HUDEP-2 (cell line): Measurements from ENCODE around the gene CHAC2.
"Not testable (repeated sequence)": the region's sequence is repeated elsewhere in the genome, so short reads cannot be mapped to it uniquely, and the experiment has no call there.

Source experiments
- DNase-seq, 76 experiments: peaks; one replicate each; lab custom pipeline; 2025; ENCODE audit not compliant: unreplicated experiment in 76 of 76; lab: John Stamatoyannopoulos, UW

The CHAC2 gene

DNA sequence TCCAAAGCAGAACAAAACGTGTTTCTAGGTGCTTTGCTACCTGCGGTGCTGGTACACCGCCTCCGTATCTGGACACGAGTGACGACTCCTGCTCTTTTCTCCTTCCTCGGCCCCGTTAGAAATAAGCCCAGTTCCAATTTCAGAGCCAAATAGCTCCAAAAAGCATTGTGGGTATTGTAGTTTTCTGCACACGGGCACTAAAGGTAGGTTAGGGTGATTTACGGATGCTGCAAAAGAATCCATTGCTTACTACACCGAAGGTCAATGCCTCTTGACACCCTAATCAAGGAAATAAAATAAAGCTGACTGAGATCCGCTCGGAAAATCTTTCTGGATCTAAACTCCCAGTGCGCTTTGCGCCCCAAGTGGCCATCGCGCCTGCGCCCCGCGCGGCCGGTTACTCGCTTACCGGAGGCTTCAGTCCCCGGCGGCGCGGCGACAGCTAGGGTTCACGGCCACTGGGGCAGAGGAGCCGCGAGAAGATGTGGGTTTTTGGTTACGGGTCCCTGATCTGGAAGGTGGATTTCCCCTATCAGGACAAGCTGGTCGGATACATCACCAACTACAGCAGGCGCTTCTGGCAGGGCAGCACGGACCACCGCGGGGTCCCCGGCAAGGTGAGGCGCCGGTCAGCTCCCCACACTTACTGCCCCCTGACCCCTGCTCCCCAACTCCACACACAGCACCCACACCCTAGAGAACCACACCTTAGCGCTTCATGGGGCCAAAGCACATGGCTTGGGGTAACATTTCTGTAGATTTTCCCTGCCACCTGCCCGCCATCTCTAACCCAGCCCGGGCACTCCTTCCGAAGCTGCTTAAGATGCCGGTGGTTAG lies at the start of gene CHAC2:
CHAC2 (plus strand) TSS at position 400 of the 837 bp plus-strand sequence; CDS start at position 483, 83 bp downstream.
- DNase-seq = peak in 73 of 76 experiments; percentile 31 to 85 (median 71)

DNA sequence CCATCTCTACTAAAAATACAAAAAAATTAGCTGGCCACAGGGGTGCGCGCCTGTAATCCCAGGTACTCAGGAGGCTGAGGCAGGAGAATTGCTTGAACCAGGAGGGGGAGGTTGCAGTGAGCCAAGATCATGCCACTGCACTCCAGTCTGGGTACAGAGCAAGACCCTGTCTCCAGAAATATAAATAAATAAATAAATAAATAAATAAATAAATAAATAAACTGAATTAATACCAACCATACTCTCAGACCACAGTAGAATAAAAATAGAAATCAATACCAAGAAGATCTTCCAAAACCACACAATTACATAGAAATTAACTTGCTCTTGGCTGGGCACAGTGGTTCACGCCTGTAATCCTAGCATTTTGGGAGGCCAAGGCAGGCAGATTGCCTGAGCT lies 46.7 kb upstream of the CHAC2 start:
- DNase-seq = not testable (repeated sequence)

DNA sequence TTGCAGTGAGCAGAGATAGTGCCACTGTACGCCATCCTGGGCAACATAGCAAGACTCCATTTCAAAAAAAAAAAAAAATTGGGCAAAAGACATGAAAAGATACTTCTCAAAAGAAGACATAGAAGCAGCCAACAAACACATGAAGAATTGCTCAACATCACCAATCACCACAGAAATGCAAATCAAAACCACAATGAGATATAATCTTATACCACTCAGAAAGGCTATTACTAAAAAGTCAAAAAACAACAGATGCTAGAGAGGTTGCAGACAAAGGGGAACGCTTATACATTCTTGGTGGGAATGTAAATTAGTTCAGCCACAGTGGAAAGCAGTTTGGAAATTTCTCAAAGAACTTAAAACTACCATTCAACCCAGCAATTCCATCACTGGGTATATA lies 43.1 kb upstream of the CHAC2 start:
- no peak for DNase-seq

DNA sequence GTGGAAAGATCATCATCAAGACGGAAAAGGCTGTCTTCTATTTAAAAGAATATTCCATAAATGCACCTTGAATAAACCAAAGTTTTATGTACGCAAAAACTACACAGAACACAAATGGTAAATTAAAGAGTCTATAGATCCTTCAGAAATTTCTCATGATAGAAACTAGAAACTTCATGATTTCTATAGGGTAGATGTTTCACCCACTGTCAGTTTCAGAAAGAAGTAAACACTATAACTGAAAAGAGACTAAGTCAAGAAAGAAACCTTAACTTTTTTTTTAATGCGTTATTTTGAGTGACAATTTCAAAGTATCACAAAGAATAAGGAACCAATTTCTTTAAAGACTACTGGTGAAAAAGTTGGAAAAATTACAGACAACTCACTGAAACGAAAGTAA lies 41.9 kb upstream of the CHAC2 start:
- no peak for DNase-seq

DNA sequence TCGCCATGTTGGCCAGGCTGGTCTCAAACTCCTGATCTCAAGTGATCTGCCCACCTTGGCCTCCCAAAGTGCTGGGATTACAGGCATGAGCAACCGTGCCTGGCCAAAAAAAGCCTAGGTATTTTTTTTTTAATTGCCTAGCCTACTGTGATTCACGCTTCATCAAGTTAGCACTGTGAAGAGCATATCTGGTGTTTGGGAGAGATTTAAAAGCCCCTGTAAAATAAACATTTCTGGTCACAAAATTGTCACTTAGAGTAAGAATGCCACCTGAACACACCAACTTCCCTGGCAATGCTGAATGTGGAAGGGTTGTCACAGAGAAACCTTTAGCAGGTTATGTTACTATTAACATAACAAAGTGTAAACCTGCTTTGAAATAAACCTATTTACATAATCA lies 39.7 kb upstream of the CHAC2 start:
- no peak for DNase-seq

DNA sequence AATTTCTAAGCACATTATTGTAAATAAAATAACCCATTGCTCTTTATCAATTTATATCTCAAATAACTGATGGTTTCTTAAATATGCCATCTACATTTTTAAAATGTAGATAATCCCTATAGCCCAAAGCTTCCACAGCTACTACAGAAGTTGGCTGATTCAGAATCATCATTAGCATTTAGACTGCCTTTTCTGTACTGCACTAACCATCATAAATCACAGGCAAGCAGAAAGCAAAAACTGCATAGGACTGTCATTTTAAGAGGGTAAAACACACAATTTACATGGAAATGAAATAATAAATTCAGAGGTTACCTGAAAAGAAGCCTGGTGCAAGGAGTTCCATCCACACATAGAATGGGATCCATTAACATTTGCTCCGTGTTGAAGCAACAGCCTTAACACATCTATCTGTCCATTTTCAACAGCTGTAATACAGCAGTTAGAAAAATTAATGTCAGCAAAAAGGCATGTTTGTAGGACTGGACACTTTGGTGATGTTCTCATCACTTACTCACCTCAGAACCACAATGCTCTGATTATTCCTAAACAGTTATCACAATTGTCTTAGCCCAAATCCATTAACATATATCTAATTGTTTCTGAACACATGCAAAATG lies 38.4 kb upstream of the CHAC2 start:
- no peak for DNase-seq

DNA sequence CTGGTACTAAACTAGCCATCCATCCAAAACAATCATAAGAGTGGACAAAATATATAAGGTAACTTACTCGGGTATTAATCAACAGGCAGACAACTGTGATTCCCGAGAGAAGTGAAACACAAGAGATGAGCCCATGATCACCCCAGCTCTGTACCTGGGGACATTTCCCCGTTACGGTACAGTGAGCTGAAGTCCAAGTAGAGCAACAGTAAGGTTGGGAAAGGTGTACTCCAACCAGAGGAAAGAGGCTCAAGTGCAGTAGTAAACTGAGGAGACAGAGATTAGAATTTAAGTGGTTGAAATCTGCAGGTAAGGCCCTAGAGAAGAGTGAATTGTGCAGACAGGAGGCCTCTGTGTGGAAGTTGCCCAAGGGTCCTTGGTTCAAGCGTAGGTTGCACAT lies 30.5 kb upstream of the CHAC2 start:
- no peak for DNase-seq

DNA sequence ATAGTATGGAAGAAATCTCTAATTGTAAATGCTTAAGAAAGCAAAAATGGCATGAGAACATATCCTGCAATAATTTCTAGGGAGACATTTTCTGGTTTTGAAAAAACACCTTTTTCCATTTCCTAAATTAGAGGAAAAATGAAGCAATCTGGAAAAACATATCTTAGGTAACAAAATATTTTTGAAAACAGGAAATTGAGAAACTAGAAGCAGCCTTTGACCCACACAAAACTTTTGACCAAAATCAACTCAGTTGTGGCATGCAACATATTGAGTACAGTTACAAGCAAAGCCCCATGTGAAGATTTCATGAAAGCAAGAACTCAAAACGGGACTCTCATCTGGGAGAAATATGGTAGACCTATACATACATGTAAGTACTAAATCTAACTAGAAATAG lies 28.6 kb upstream of the CHAC2 start:
- DNase-seq = no peak

DNA sequence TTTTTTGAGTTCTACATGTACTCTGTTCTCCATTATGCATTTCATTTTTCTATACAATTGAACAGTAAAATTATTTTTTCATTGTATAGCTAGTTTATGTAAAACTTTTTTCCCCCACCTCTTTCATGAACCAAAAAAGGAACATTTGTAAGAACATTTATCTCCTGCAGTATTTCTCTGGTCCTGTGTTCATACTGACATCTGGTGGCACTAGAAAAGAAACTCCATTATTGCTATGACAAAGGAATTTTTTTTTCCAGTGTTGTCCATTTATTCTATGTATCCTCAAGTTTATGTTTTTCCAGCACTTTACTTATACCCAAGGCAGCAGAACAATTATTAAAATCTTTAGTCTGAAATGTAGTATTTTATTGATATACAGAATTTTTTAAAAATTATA lies 27.4 kb upstream of the CHAC2 start:
- peak in 3 of 76 experiments; percentile 1 to 6 (median 5) for DNase-seq

DNA sequence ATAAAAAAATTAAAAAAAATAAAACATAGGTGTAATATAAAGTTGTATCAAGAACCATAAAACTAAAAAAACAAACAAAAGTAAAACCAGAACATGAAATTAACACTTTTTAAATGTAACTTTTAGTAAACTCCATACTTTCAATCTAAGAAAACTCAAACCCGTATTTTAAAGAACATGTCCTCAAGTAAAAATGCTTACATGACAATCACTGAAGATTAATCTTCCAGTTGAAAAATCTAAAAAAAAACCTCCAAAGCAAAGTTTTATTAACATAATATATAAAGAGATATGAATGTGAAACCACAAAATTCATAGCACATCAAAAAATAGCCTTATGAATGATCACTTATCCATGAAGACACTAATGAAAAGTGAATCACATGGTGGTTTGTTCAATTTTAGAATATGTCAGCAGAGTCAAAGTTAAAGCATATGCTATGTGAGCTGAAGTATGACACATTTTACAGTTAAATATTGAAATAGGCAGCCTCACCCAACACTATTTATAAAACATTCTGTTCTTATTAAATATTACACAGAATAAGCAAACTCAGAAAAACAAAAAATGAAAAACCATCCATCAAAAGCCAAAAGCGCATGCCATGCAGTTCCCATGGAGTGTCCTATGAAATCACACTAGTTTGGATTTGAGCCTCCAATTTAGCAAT lies 23.1 kb upstream of the CHAC2 start:
- no peak for DNase-seq

DNA sequence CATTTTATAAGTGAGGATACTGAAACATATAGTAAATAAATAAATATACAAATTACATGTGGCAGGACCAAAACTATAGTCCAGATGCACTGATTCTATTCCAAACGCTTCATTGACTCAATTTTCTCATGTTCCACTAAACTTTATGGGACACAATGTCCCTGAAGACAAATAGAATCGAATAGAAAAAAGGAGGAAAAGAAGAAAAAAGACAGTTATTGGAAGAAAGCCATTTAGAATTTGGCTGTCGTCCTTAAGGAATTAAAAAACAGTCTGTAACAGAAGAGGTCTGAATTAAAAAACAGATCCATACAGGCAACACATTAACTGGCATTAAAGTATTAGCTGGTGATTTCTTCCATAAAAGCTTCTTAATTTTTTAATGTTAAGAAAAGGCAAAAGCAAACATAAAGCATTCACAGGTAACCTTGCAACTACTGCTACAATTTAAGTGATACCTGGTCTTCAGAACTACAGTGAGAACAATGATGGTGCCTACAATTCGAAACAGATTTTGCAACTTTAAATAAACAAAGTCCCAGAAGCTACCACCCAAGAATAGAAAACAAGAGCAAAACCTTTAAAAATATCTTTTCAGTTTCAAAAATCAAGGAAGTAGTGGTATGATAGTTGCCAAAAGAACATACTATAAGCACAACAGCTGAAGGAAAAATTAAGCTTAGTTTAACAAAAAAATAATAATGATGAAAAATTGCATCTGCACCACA lies 17.4 kb upstream of the CHAC2 start:
- no peak for DNase-seq

DNA sequence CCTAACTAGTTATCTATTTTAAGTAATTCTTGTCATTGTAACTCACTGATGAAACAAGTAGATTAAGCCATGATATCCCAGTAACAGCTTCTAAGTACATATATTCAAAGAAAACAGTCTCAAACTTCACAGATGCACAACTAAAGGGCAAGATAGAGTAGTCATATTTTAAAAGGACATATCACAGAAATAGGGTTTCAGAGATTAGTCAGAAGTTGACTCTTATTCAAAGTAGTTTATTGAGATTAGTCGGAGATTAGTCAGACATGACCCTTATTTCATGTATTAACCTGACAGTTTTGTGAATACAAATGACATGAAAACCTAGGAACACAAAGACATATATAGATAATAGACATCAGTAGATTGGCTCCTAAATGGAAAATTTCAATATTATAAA lies 15.9 kb upstream of the CHAC2 start:
- DNase-seq = no peak

DNA sequence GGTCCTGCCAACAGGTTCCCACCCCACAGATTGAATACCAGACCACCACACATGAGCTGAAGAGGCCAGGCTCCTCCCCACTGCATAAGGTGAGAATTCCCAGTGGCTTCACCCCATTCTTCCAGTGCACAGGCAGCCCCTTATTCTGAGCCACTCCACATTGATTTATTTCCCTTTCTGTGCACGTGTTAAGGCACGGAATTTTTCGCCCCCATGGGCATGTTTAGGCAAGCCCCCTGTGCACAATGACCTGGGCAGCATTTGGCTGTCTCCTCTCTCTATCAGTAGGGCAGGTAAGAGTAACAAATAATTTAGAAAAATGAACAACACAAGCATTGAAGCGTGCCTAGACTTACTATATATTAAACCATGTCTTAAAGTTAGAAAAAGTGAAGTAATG lies 15.2 kb upstream of the CHAC2 start:
- DNase-seq = no peak

DNA sequence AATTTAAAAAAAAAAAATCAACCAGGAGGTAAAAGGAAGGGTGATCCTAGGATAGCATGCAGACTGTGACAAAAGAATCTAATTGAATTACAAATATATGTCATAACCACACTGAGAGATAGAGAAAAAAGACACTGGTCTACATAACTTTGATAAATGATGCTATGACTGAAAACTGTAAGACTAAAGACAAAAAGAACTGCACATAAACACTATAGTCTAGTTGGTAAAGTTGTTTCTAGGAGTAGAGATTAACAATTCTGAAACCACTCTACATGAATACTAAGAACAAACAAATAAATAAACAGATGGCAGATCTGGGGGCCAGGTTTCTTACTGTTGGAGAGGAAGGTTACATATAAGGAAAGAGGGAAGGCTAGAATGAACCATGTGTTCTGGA lies 14.6 kb upstream of the CHAC2 start:
- no peak for DNase-seq

DNA sequence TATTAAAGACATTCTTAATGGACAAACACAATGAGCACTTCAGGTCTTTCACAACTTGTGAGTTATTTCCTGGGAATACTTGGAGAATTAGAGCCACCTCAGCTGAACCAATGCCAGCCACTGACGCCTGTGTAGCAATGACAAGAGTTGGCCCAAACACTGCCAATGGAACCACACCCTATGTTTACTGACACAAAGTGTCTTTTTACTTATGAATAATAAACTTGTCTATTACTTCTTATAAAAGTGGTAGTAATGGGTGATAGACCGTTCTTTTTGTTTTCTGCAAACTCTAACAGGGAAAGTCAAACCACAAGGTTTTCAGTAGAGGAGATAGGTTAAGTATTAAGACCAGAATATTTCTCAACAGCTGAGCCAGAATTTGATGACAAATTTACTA lies 12.5 kb upstream of the CHAC2 start:
- peak in 40 of 76 experiments; percentile 4 to 57 (median 28) for DNase-seq

DNA sequence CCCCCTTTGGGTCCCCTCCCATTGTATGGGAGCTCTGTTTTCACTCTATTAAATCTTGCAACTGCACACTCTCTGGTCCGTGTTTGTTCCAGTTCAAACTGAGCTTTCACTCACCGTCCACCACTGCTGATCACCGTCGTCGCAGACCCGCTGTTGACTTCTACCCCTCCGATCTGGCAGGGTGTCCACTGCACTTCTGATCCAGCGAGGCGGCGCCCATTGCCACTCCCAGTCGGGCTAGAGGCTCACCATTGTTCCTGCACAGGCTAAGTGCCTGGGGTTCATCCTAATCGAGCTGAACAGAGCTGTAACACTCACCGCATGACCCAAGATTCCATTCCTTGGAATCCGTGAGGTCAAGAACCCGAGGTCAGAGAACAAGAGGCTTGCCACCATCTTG lies 11.0 kb upstream of the CHAC2 start:
- DNase-seq = no peak

DNA sequence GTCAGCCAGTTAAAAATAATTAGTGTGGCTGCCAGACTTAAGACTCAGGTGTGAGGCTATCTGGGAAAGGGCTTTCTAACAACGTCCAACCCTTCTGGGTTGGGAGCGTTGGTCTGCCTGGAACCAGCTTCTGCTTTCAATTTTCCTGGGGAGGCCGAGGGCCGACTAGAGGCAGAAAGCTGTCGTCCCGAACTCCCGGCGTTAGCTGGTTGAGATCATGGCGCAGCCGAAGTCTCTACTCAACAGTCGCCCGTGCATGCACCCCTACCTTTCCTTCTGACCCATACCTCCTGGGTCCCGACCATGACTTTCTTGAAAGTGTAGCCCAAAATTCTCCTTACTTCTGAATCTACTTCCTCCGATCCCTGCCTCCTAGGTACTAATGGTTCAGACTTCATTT lies 10.4 kb upstream of the CHAC2 start:
- DNase-seq = not testable (repeated sequence)

DNA sequence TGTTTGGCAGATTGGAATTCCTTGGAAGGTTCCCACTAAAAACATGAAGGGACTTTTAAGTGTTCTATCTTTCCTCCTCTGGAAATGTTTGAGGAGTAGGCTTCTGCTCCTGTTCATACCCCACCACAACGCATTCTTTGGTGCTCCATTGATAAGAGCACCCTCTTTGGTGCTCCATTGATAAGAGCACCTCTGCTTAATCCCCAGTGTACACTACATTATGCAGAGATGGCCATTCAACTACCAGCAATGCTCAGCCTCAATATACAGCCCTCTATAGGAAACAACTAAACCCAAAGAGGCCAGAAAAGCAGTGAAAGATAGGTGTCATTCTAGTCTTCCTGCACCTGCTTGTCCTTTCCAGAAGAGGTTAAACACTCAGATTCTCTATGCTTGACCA lies 1.8 kb upstream of the CHAC2 start:
- DNase-seq = peak in 3 of 76 experiments; percentile 9 to 16 (median 12)

DNA sequence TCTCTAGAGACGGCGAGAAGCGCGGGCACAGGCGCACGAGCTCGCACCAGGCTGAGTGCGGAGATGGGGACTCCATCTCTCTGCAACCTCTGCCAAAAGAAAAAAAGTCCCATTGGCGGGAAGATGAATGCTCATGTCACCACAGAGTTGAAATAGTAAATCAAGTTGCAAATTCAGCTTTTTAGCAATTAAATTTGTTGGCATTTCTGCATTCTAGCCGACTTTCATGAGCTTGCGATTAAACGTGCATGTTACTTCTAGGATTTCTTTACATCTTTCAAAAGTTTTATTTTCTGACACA lies 588 bp downstream of the CHAC2 start:
- peak in 6 of 76 experiments; percentile 6 to 61 (median 28) for DNase-seq

DNA sequence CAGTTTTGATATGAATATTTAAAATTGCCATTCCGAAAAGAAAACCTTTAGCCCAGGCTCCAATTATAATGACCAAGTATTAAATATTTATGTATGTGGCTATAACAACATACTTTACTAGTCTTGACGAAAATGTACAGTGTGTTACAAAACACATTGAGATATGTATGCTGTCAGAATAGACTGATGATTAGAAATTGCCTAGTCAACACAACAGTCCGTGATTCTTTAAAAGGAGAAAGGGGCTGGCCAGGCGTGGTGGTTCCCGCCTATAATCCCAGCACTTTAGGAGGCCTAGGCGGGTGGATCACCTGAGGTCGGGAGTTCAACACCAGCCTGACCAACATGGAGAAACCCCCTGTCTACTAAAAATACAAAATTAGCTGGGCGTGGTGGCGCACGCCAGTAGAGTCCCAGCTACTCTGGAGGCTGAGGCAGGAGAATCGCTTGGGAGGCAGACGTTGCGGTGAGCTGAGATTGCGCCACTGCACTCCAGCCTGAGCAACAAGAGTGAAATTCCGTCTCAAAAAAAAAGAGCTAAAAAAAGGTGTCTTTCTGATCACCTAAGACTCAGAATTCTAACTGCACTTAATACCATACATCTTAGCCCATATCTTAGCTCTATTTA lies 1.8 kb downstream of the CHAC2 start:
- no peak for DNase-seq

DNA sequence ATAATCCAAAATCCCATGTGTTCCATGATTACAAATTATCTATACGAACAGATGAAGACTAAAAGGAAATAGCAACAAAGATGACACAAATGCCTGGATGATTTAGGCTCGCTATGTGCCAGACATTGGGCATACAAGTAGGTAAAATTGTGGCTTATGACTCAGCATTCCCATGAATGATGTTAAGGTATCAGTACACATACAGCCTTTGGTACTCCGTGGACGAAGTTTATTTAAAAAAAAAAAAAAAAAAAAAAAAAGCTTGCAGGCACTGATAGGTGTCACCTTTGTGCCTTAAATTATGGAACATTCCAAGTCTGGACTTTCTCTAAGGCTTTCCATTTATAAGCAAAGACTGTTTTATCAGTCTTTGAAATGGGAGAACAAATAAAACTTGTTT lies 2.7 kb downstream of the CHAC2 start:
- peak in 1 of 76 experiments; percentile 22 for DNase-seq
